Activated CD4-positive, alpha-beta T cell treated with anti-CD3 and anti-CD28 coated beads, Interleukin-2, amount 10 ng/mL, durations not matched to agents 7 days and 5 days (primary cell): ENCODE results near the gene TXNRD2. TPM values are rescaled to one million over a fixed set of nuclear protein-coding genes. Genes with fewer than 3 reads are reported as not detected.
A peak's percentile ranks its signal among the peaks of the same experiment; 100 is the strongest.

ENCODE experiments used
- CTCF ChIA-PET: fragments of 350-600 bp; sonication (Branson Sonifier 250); formaldehyde crosslinking; loops from one replicate; lab custom pipeline; 2021; ENCODE audit warnings: antibody characterized with exemption; lab: Charles Lee
- POLR2A ChIA-PET: fragments of 350-600 bp; sonication (Branson Sonifier 250); formaldehyde crosslinking; loops from one replicate; lab custom pipeline; 2021; ENCODE audit warnings: antibody characterized with exemption; lab: Charles Lee
- DNase-seq: peaks from one replicate; pipeline ENCODE4 v3.0.0-alpha.2; 2020
- H3K27ac Mint-ChIP-seq: one replicate; pipeline ENCODE4 v1.8.0; 2021; ENCODE audit warnings: mild to moderate bottlenecking, moderate library complexity, mixed read lengths
- H3K27me3 Mint-ChIP-seq: one replicate; pipeline ENCODE4 v1.8.0; 2021; ENCODE audit warnings: mixed read lengths
- H3K36me3 Mint-ChIP-seq: one replicate; pipeline ENCODE4 v1.8.0; 2021; ENCODE audit warnings: low read depth, mixed read lengths
- H3K4me1 Mint-ChIP-seq: one replicate; pipeline ENCODE4 v1.8.0; 2021; ENCODE audit warnings: mixed read lengths
- H3K4me3 Mint-ChIP-seq: one replicate; pipeline ENCODE4 v1.8.0; 2021; ENCODE audit warnings: mild to moderate bottlenecking, moderate library complexity, mixed read lengths
- H3K9me3 Mint-ChIP-seq: one replicate; pipeline ENCODE4 v1.8.0; 2021; ENCODE audit warnings: mixed read lengths
- total RNA-seq, 2 experiments: library from RNA; stranded (reverse); gene quantifications; one replicate each; pipeline ENCODE4 v1.2.3, GENCODE V29; 2021

The TXNRD2 gene
- total RNA-seq, 2 experiments from 2014 or later = 19.3 to 21.9 TPM

- Mint-ChIP-seq H3K27me3 (peaks cover 7% of the 10 kb centered on the region), H3K36me3 (no peaks in the 10 kb centered on the region), H3K9me3 (no peaks in the 10 kb centered on the region), H3K27ac (peak overlapping the region; percentile 22), H3K4me1 (peaks cover 2% of the 10 kb centered on the region), H3K4me3 (no peak overlapping the region)
- no peak for DNase-seq
- ChIA-PET CTCF (no interaction called here), POLR2A (no interaction called here)
Observed at GRCh38 chr22:19984851-19985811, 43.5 kb upstream of the TXNRD2 start.

DNA sequence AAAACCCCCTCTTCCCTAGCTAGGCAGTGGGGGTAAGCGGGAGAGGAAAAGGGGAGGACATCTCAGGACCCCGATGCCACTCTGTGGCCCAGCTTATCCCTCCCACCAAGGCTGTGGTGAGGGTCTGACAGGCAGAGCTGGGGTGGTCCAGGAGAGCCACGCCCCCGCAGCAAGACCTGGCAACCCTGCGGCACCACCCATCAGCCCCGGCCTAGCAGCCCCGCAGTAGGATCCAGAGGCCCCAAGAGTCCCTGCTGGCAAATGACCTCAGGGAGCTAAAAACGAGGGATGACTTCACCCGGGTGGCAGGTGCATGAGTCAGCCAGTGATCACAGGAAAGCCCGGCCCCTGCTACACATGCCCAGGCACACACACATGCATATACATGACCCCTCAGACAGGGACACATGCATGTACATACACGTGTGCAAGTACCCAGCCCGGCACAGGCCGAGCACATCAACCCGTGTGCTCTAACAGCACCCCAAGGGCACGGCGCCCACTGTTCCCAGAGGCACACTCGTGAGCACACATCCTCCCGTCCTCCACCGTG is 42.7 kb upstream of the TXNRD2 start:
- H3K4me3 Mint-ChIP-seq = no peak overlapping the region
- H3K36me3 Mint-ChIP-seq = no peaks in the 10 kb centered on the region
- POLR2A ChIA-PET = no interaction called here
- no peak overlapping the region for H3K27ac Mint-ChIP-seq
- peaks cover 7% of the 10 kb centered on the region for H3K27me3 Mint-ChIP-seq
- DNase-seq = no peak
- CTCF ChIA-PET = no interaction called here
- H3K4me1 Mint-ChIP-seq = peaks cover 2% of the 10 kb centered on the region
- H3K9me3 Mint-ChIP-seq = no peaks in the 10 kb centered on the region

- Mint-ChIP-seq H3K4me1 (peaks cover 2% of the 10 kb centered on the region), H3K4me3 (no peak overlapping the region), H3K27ac (peak overlapping the region; percentile 66), H3K9me3 (no peaks in the 10 kb centered on the region), H3K27me3 (peaks cover 7% of the 10 kb centered on the region), H3K36me3 (no peaks in the 10 kb centered on the region)
- CTCF ChIA-PET = no interaction called here
- no peak for DNase-seq
- POLR2A ChIA-PET = no interaction called here
Observed at GRCh38 chr22:19983741-19984140, 42.1 kb upstream of the TXNRD2 start.

DNA sequence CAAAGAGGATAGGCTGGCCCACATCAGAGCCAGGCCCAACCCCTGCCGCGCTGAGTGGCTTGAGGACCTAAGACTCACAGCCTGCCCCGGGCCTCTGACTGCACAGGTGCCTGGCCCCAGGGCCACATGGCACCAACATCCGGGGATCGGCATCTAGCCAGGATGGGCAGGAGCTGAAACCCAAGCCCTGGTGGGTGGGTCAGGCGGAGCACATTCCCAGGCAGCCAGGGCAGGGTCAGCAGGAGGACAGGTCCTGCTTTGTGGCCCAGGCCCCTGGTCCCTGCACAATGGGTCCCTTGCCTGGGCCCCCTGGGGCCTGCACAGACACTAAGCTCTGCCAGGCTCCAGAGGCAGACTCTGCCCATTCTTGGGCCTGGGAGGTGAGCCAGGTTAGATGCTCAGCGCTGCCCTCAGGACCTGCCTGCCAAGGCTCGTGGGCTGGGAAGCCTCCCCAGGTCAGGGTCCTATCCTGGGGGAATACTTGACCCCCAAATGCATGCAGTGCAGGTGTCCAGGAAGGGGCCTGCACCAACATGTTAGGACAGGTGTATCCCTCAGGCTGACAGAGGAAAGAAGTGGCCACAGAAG is 41.5 kb upstream of the TXNRD2 start:
- Mint-ChIP-seq H3K4me3 (no peak overlapping the region), H3K36me3 (no peaks in the 10 kb centered on the region), H3K27me3 (peaks cover 7% of the 10 kb centered on the region), H3K4me1 (peaks cover 2% of the 10 kb centered on the region), H3K9me3 (no peaks in the 10 kb centered on the region), H3K27ac (no peak overlapping the region)
- CTCF ChIA-PET = interaction anchor here (0.6 kb wide), 1 partner anchor 43 kb away, joined by 3 read pairs; no protein-coding TSS in a partner anchor
- DNase-seq = no peak
- POLR2A ChIA-PET = no interaction called here

- H3K4me1 Mint-ChIP-seq = peaks cover 2% of the 10 kb centered on the region
- ChIA-PET POLR2A (no interaction called here), CTCF (interaction anchor here (0.6 kb wide), 1 partner anchor 44 kb away, joined by 3 read pairs; no protein-coding TSS in a partner anchor)
- peaks cover 7% of the 10 kb centered on the region for H3K27me3 Mint-ChIP-seq
- no peak for DNase-seq
- no peak overlapping the region for H3K4me3 Mint-ChIP-seq
- H3K27ac Mint-ChIP-seq = no peak overlapping the region
- H3K36me3 Mint-ChIP-seq = no peaks in the 10 kb centered on the region
- no peaks in the 10 kb centered on the region for H3K9me3 Mint-ChIP-seq
Observed at GRCh38 chr22:19981961-19982920, 40.6 kb upstream of the TXNRD2 start.

GRCh38 chr22:19981171-19981960 is 39.7 kb upstream of the TXNRD2 start:
- DNase-seq = no peak
- peaks cover 2% of the 10 kb centered on the region for H3K4me1 Mint-ChIP-seq
- ChIA-PET POLR2A (no interaction called here), CTCF (no interaction called here)
- no peaks in the 10 kb centered on the region for H3K9me3 Mint-ChIP-seq
- H3K27ac Mint-ChIP-seq = no peak overlapping the region
- H3K36me3 Mint-ChIP-seq = no peaks in the 10 kb centered on the region
- peaks cover 6% of the 10 kb centered on the region for H3K27me3 Mint-ChIP-seq
- H3K4me3 Mint-ChIP-seq = no peak overlapping the region

GRCh38 chr22:19980766-19981165 is 39.1 kb upstream of the TXNRD2 start:
- Mint-ChIP-seq H3K27ac (no peak overlapping the region), H3K27me3 (peaks cover 4% of the 10 kb centered on the region), H3K36me3 (no peaks in the 10 kb centered on the region), H3K4me1 (no peaks in the 10 kb centered on the region), H3K9me3 (no peaks in the 10 kb centered on the region), H3K4me3 (no peak overlapping the region)
- no peak for DNase-seq
- ChIA-PET POLR2A (no interaction called here), CTCF (no interaction called here)

DNA sequence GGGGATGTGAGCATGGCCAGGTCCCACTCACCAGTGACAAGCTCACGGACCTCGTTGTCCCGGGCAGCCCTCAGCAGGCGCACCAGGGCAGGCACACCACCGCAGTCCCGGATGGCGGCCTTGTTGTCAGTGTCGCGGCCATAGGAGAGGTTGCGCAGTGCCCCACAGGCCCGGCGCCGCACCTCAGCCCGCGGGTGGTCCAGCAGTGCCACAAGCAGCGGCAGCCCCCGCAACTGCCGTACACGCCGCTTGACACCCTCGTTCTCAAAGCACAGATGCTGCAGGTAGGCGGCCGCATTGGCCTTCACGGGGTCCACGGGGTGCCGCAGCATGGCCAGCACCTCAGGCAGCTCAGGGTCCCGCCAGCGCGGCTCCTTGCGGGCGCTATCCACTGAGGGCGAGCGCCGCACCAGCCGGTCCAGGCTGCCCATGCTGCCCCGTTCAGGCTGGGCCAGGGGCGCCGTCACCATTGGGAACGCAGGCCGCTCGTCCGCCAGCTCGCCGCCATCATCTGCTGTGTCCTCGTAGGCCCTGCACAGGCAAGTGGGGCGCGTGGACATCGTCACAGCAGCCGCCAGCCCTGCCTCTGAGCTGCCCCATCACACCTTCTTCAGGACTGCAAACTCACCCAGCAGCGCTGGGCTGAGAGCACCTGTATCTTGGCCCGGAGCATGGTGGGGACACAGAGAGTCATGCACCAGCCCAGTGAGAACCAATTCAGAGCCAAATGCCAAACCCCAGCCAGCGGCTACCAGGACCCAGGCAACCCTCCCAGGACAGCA is 38.3 kb upstream of the TXNRD2 start:
- peaks cover under 1% of the 10 kb centered on the region for H3K27me3 Mint-ChIP-seq
- no peaks in the 10 kb centered on the region for H3K36me3 Mint-ChIP-seq
- CTCF ChIA-PET = no interaction called here
- POLR2A ChIA-PET = no interaction called here
- H3K9me3 Mint-ChIP-seq = no peaks in the 10 kb centered on the region
- H3K27ac Mint-ChIP-seq = no peak overlapping the region
- DNase-seq = no peak
- H3K4me1 Mint-ChIP-seq = peaks cover 6% of the 10 kb centered on the region
- no peak overlapping the region for H3K4me3 Mint-ChIP-seq

DNA sequence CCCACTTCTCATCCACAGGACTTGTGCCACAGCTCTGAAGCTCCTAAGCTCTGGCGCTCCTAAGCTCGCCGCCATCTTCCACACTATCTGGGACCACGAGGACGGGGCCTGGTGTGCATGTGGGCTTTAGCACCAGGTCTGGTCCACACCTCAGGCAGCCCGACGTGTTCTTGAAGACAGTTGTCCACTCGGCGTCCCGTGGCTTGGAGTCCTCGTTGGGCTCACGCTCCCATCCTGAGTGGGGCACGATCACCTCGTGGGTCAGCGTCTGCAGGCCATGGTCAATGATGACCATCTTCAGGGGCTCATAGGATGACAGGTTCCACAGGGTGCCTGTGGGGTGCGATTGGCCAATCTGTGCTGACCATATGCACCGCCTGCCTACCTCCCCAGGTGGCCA is 37.1 kb upstream of the TXNRD2 start:
- Mint-ChIP-seq H3K9me3 (no peaks in the 10 kb centered on the region), H3K27me3 (no peaks in the 10 kb centered on the region), H3K4me1 (peaks cover 8% of the 10 kb centered on the region), H3K36me3 (no peaks in the 10 kb centered on the region), H3K27ac (no peak overlapping the region), H3K4me3 (no peak overlapping the region)
- POLR2A ChIA-PET = interaction anchor here (0.6 kb wide), 1 partner anchor 56 kb away, joined by 6 read pairs; no protein-coding TSS in a partner anchor
- CTCF ChIA-PET = interaction anchor here (0.7 kb wide), 1 partner anchor 9 kb away, joined by 3 read pairs; no protein-coding TSS in a partner anchor
- DNase-seq = no peak

DNA sequence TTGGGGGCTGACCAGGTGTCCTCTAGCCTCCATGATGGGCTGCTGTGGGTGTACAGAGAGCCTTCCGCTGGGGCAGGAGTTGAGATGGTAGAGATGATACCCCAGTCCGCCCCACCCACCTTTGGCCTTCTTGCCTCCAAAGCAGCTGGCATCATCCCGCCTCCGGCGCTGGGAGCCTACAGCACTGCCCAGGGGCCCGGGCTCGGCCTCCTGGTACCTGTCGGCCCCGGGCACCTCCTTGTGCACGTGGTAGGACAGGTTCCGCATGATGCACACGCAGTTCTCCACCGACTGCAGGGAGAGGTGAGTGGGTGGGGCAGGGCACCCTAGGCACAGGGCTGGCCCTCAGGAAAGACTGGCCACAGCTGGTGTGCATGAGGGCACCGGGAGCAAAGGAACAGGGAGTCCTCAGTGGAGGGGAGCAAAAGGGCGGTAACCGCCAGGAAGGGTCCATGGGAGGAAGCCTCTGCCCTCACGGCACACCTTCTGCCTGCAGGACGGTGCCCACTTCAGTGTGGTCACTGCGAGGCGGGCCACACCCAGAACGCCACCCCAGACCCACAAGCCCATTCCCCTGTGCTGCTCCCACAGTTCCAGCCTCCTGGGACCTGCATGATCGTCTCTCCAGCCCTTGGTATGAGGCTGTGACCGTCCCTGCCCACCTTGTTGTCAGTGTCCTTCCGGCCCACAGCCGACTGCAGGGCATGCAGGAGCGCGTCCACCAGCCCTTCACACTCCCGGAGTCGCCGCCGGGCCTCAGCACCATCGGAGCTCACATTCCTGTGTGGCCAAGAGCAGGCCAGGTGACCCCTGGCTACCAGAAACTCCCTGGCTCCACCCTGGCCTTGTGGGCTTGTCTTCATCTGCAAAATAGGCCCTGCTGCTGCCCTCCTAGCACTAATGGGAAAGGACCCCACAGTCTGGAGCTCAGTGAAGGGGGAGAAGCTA is 36.0 kb upstream of the TXNRD2 start:
- CTCF ChIA-PET = interaction anchor here (0.7 kb wide), 1 partner anchor 7 kb away, joined by 3 read pairs; no protein-coding TSS in a partner anchor

More for the DNA sequence above, 36.0 kb upstream of the TXNRD2 start:
- H3K4me1 Mint-ChIP-seq = peaks cover 8% of the 10 kb centered on the region
- no peak overlapping the region for H3K4me3 Mint-ChIP-seq
- no peaks in the 10 kb centered on the region for H3K9me3 Mint-ChIP-seq
- no peaks in the 10 kb centered on the region for H3K27me3 Mint-ChIP-seq
- no peaks in the 10 kb centered on the region for H3K36me3 Mint-ChIP-seq
- DNase-seq = no peak
- H3K27ac Mint-ChIP-seq = no peak overlapping the region
- POLR2A ChIA-PET = no interaction called here
